ENCODE data around the gene NCAM1. TPM values are rescaled to one million over a fixed set of nuclear protein-coding genes. Genes with fewer than 3 reads are reported as not detected.

NCAM1 gene
- total RNA-seq, 1 donor from 2014 or later, result 20.3 TPM

DNA sequence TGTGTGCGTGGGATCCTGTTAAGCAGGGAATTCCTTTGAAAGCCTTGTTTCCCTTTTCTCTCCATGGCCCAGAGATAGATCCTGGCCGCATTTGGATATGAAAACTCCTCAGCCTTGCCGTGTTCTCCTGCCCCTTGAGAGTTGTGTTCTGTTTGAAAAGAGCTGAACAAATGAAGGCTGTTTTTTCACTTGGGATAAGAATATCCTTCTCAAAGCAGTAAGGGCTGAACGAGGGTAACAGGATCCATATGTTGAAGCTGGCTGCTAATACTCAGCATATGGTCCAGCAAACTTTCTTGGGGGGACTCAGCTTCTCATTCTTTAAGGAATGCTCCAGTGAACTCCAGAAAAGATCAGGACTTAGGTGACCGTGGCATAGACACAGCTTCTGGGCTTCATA lies 238.6 kb downstream of the NCAM1 start:
- DNase-seq (ENCODE audit: low spot score), result no peak

DNA sequence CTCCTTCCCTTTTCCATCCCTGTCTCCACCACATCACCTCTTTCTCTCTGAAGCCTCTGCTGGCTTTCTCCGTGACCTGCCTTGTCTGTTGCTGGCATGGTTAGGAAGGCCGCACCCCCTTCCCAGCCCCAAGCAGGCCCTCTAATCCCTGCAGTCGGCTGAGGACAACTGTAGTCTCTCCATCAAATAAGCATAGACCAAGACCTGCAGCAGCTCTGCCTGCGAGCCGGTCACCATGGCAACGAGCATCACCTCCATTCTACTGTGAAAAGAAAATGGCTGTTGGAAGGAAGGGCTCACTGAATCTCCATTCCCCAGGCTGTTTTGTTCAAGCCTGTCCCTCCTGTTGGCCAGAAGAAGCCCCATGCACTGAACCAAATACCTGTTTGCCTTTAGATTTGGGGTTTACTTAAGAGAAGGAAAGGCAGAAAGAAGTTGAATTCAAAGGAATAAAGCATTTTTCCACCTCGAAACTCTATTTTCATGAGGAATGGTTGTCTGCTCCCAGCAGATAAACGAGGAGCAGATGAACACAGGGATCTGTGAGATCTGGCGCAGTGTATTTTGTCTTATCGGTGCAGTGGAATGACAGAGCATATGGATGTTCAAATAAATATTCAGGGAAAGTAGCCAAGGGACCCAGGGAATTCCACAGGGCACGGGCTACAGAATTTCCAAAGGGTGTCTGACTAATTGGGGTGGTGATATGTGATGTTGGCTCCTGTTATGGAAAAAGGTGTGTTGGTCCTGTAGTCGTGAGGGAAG lies 240.0 kb downstream of the NCAM1 start:
- no peak for DNase-seq (ENCODE audit: low spot score)

DNA sequence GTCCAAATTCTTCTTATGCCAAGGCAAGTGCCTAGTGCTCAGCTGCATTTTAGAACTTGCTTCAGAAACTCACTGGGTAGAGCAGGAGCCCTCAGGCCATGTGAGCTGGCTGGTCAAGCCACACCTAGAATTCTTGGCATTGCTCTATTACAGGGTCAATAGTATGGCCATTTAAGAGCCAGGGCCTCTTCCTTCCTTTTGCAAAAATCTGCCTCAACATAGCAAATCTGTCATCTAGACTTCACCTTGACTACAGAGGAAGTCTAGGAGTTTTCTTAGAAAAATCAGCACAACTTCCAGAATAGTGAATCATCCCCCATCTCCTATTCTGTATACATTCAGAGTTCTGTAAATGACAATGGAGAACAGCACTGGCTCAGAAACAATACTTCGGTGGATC lies 241.2 kb downstream of the NCAM1 start:
- DNase-seq (ENCODE audit: low spot score), result no peak

DNA sequence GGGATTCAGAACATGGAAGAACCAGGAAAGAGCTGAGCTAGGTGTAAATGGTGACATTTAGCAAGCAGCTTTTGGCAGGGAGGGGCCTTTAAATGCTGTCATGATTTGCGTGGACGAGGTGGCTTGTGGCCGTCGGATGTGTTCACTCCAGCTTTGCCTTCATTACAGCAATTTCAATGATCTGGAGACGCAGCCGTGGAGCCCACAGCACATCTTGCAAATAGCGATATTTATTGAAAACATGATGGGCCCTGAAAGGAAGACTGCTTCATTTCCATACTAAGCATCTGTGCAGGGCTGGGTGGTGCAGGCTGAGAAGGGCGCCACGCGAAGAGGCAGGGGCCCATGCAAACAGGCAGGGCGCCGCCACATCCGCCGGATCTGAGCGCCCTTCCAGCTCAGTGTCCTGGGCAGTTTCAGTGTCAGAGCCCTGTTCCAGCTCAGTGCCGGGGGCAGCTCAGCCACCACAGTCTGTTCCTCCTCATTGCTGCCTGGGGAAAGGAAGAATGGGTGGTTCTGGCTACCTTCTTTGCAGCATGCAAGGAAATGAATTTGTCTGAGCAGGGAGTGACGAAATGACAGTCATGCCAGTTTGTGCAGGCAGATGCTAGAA lies 242.0 kb downstream of the NCAM1 start:
- no peak for DNase-seq (ENCODE audit: low spot score)

DNA sequence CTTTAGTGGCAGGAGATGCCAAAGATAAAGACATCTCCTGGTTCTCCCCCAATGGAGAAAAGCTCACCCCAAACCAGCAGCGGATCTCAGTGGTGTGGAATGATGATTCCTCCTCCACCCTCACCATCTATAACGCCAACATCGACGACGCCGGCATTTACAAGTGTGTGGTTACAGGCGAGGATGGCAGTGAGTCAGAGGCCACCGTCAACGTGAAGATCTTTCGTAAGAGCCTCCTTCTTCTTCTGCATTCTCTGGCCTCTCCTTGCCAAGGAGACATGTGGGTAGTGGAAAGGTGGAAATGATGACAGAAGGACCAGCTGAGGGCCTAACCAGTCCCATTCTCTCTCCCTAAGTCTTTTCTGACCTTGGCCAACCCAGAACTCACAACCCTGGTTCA lies 243.1 kb downstream of the NCAM1 start:
- DNase-seq (ENCODE audit: low spot score), result no peak

DNA sequence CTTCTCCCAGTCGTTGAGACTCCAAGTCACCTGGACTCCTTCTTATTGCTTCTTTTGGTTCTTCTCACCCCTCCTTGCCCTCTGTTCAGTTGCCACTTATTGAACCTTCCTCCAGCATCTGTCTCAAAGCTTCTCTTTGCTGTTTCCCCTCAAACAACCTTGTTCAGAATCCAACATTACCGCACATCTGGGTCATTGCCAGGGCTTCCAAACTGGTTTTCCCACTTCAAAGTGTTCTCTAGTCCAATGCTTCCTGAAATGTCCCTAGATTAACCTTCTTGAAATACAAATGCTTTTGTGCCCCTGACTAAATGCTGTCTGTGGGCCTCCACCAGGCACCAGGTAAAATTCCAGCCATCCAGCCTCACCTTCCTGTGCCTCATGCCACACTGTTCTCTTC lies 252.3 kb downstream of the NCAM1 start:
- DNase-seq (ENCODE audit: low spot score), result no peak

DNA sequence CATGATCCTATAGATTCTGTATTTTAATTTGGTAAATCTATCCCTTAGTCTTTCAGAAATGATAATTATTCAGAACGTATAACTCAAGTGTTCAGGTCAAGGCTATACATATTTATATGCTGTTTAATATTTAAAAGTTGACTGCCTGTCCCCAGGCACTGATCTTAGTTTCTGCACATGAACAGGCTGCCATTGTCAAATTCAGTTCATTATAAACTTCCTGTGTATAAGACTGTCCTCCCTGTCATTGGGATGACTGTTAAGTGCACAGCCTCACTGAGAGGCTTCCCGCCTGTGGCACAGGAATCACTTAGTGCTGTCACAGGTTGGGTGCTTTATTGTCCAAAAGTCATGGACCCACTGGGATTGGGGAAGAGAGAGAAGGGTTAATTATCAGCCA lies 261.0 kb downstream of the NCAM1 start:
- no peak for DNase-seq (ENCODE audit: low spot score)

DNA sequence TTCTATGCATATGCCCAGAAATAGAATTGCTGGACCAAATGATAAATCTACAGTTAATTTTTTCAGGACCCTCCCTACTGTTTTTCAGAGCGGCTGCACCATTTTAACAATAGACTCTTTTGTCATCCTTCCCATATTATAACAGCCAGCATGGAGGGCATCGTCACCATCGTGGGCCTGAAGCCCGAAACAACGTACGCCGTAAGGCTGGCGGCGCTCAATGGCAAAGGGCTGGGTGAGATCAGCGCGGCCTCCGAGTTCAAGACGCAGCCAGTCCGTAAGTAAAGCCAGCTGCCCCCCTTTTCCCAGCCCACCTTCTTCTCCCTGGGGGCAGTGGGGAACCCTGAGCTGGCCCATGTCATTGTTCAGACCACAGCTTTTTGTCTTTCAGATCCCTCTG lies 273.7 kb downstream of the NCAM1 start:
- DNase-seq (ENCODE audit: low spot score), result no peak

DNA sequence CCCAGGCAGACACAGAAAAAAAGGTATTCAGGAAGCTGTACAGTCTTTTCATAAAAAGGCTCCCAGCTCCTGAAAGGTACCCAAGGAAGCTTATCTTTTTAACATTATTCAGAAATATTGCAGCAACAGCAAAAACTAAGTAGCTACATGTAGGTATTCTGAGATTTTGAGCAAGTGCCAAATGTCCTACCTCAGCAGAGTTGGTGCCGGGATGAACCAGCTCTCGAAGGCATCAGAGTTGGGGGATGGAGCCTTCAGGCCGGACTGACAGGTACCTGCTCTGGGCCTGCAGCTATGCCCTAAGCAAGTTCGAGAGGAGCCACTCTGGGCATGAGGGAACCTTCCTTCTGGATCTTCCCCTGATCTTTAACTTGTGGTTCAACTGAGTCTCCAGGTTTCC lies 276.0 kb downstream of the NCAM1 start:
- no peak for DNase-seq (ENCODE audit: low spot score)

DNA sequence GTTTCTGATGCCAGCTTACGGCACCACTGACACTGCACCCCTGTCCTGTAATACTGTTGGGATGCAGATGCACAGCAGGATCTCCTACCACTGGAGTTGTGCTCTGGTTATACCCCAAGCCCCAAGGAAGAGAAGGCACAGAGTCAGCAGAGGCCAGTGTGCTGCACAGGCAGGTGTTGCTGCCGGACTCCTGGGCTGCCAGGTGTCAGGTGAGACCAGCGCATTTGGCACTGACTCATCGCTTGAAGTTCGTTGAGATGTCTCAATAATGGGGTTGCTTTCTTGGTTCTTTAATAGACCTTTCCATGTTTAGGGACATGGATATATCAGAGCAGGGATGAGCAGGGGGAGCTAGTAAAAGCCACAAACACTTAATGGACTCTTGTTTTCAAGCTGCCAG lies 277.5 kb downstream of the NCAM1 start:
- DNase-seq (ENCODE audit: low spot score), result no peak

DNA sequence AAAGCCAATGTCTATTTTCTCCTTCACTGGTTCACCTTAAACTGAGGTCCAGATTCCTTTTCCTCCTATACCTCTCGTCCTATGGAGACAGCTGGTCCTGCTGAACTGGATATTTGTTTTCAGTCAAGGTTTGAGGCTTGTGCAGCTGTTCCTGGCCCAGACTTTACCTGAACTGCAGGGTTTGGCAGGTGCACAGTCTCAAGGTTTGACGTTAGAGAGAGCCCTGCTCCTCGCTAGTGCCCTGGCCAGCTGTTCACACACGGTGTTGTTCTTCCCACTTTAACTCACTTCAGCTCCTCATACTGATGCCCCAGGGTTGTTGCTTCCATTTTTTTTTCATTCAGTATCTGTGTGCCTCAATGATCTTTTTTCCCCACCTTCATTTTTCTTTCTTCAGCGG lies 279.2 kb downstream of the NCAM1 start:
- no peak for DNase-seq (ENCODE audit: low spot score)

DNA sequence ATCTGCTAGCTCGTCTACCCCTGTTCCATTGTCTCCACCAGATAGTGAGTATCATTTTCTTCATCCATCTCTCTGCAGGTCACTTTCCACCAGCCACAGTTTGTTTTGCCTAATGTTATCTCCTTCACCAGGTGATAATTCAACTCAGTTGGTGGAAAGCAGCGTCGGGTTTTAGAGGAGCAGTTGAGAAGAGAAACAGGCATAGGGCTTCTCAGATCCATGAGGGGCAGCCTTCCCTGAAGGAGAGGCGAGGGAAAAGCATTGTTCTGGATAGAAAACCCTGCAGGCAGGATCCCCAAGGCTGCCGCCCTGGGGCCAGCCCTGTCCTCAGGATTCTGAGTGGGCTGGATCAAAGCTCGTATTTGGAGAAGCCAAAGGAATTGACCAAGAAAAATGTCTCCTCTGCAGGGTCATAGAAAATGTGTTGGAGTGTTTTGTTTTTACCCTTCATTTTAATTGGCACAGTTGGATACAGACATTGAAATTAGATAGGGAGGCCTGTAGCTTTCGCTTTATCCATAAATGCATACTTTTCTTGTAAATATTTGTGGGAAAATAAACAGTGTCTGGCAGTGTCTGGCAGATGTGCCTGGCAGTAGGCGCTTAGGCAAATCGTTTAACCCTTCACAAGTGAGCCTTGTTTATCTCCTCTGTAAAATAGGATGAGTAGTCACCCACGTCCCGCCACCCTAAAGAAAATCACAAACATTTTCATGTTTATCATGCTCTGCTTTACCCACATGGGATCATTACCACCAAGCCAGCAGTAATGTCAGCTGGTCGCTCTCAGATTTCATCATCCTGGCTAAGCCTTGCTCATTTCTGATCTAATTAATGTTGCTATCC lies 279.8 kb downstream of the NCAM1 start:
- DNase-seq (ENCODE audit: low spot score), result no peak

DNA sequence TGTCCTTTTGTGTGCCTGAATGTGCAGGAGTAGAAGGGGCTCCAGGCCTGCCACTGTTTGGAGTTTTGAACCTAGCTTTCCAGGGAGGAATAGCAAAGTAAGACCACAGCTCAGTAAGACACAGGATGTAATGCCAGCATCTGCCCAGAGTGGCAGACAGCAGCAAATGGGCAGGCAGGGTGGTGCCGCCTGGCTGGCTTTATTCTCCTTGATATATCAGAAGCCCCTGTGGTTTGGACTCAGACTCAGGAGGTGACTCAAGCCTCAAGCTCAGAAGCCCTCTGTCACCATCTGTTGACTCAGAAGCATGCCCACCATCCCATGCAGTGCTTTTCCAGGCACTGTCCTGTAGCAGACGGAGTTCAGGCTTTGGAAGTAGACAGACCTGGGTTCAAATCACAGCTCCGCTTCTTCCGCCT lies 280.4 kb downstream of the NCAM1 start:
- DNase-seq (ENCODE audit: low spot score), result no peak

DNA sequence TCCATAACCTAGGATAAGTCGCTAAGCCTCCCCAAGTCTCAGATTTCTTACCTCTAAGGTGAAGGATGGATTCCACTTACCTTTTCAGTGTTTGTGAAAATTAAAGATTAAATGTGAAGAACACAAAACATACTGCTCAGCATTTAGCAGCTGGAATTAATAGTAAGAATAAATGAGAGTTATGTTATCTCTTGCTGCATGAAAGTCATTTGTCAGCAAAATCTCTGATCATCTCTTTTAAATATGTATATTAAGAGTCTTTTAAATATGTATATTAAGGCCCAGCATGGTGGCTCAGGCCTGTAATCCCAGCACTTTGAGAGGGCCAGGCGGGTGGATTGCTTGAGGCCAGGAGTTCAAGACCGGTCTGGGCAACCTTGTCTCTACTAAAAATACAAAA lies 280.8 kb downstream of the NCAM1 start:
- DNase-seq (ENCODE audit: low spot score), result no peak

DNA sequence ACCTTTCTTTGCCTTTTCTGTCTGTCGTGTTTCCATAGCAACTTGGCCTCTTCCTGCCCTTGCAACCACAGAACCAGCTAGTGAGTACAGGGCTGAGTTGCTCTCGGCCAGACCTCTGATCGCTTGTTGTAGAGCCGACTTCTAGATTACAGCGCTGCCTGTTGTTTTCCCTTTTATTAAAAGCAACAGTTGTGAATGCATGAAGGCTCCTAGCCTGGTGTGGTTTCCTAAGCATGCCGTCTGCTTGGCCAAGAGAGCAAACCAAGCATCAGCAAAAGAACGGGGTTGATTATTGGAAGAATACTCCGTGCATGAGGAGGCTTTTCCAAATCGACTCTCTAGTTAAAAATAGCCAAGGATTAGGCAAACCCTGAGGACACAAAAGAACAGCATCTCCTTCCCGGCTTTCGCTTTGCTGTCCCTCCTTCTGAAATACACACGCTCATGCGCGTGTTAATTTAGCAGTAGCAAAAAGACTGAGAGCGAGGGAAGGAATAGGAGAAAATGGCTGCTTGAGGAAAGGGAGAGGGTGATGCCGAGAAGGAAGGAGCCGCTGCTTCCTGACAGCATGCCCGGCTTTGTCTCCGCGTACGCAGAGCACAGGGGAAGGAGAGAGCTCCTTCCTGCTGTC lies 281.7 kb downstream of the NCAM1 start:
- peak; percentile 12 for DNase-seq (ENCODE audit: low spot score)

DNA sequence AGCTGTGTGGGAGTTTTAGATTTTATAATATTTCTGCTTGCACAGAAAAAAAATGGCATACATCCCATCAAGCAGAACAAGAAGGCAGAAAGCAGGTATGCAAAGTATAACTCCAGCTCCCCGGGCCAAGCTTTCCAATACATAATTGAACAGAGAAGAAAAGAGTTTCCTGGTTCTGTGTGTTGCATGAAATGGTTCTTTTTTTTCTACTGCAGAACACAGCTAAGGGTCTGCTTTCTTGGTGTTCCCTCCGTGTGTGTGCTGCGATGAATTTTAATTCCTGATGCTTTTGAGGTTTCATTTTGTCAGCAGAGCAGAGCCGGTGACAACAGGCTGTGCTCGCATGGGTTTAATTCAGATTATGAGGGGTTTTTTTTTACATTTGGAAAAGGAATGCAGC lies 282.5 kb downstream of the NCAM1 start:
- no peak for DNase-seq (ENCODE audit: low spot score)

DNA sequence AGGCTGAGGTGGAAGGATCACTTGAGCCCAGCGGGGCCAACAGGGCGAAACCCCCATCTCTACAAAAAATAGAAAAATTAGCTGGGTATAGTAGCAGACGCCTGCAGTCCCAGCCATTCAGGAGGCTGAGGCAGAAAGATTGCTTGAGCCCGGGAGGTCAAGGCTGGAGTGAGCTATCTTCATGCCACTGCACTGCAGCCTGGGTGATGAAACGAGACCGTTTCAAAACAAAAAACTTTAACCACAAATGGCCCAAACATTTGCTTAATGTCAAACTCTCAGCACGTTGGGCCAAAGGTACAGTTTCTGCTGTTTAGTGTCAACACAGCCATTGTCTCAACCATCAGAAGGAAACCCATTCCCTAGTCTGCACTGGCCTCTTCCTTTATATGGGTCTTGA lies 284.0 kb downstream of the NCAM1 start:
- no peak for DNase-seq (ENCODE audit: low spot score)

DNA sequence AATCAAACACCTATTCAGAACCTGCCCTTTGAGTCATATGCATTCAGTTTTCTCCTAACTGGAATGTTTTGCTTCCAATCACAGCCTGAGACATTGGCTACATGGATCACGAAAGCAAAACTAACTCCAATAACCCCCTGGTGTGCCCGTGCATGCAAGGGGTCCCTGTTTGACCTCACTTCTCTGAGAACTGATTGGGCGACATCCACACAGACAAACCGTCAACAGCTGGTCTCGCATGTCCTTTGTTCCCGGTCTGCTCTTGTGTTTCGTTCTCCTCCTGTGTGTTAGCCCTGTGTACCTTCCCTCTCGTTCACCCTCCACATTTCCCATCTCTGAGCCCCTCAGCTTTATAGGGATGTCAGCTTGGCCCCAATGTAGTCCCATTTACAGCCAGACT lies 286.0 kb downstream of the NCAM1 start:
- no peak for DNase-seq (ENCODE audit: low spot score)

DNA sequence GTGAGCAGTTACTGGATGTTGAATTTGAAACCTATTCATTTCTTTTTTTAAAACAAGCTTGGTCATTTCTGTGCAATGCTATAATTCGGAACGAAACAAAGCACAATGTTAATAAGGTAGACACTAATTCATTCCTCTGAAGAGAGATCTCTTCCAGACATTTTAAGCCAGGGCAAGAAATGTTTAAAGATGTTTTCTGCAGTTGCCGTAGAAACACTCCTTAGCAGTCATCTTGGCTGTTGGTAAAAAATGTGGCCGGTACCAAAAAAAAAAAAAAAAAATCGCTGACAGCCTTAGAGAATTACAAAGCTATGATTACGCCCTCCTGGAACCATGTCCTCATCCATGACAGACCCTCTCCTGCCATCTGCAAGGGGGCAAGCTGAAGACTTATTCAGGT lies 286.7 kb downstream of the NCAM1 start:
- no peak for DNase-seq (ENCODE audit: low spot score)

DNA sequence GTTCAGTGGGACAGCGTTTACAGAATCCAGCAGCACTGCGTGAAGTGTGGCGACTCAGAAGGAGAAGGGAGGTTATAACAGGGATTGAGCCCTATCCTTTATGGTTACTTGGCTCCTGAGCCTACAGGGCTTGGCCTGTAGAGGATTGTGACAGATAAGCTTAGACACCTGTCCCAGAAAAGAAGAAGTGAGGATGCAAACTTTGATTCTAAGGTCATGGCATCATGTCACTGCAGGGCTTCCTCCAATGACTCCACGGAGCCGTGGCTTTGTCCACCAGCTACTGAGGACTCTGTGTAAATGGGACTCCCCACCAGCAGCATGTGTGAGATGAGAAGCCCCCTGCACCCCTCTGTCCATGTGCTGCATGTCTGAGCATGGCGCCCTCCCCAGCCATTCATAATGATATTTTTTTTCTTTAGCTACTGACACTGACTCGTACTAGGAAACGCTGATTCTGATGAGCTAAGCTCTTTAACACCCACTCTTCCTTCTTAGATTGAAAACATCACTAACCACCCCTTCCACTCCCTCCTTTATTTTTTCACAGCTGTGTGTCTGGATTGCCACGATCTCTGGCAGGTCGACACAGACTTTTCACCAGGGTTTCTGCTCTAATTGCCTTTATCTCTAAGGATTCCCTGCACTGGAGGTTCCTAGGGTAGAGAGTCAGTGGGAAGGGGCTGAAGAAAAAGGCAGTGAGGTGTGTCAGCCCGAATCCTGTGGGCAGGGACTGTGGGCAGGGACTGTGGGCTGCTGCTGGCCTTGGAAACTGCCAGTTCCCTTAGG lies 287.7 kb downstream of the NCAM1 start:
- no peak for DNase-seq (ENCODE audit: low spot score)

DNA sequence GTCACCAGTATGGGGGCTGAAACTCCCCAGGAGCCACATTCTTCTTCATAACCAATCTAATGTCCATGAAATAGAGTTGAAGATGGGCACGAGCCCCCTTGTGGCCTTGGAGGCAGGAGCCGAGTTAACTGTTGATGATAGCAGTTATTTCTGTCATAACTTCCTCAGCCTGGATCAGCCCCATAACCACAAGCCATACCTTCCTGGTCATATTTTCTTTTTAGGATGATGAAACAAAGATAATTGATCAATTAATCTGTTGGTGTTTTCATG lies 288.2 kb downstream of the NCAM1 start:
- DNase-seq (ENCODE audit: low spot score), result no peak

DNA sequence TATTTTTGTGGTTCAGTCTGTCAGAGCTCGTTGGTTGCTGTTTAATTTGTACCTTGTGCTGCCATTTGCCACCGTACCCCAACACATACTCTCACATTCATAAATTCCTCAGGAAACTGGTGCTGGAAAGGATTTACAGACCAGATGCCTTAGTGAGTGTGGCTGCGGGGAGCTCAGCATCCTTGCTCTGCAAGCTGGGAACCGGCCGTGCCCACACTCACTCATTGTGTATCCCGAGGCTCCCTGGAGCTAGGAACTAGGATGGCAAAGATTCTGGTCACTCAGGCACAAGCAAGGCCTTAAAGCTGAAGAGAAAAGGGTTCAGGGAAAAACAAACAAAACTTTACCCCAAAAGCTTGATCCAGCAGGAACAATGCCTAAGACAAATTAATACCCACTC lies 288.6 kb downstream of the NCAM1 start:
- no peak for DNase-seq (ENCODE audit: low spot score)

Measured in mucosa of gallbladder (tissue), 1 donor.